T-helper 1 cell treated with Interleukin-12 subunit alpha and Interleukin-12 subunit beta and Interleukin-4 antibody, amounts not matched to agents 30 ng/mL and 1 ng/mL, for 36 hours (primary cell): ENCODE measurements around the gene PLOD2. TPM values are rescaled to one million over a fixed set of nuclear protein-coding genes. Genes with fewer than 3 reads are reported as not detected.

Source experiments
- intact Hi-C: fragments of 100-400 bp; cut with micrococcal nuclease; formaldehyde crosslinking; loops from one replicate; pipeline ENCODE4 v1.15.1; 2024
- total RNA-seq: library from RNA; stranded (reverse); gene quantifications from 2 replicates; pipeline ENCODE4 v1.2.3, GENCODE V29; 2022

Gene PLOD2
- 0.95 and 1.0 TPM in 2 replicates for total RNA-seq

DNA sequence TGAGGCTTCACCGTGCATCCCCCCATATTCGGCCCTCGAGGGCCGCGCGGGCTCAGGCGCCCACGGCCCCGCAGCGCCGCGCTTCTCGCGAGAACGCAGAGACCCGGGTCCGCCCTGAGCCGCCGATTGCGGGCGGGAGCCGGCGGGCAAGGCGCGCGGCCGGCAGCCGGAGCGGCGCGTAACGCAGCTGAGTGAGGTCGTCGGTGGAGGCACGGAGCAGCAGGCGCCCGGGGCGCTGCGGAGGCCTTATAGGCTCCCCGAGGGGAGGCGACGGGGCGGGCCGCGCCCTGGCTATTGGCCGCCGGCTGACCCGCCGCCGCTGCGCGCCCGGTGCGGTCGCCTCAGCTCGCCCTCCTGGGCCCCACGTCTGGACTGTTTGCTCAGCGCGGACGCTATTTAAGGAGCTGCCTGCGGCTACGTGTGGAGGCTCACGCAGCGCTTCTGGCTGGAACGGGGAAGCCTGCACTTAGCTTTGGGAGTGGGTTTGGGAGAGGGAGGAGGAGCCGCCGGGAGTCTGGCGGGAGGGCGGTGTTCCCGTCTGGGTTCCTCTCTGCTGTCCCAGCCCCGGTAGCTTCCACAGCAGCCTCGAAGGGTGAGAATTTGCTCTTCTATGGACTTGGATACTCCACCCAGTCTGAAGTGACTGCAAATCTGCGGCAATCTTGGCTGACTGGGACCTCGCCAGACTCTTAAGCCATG is at the start of gene PLOD2:
TSS of gene PLOD2 (minus strand) at position 221 of the 699 bp plus-strand sequence. CDS start at position 26, 195 bp downstream.
- intact Hi-C loops: no loop called here

- intact Hi-C loops: no loop called here
These were observed 48.4 kb upstream of the PLOD2 start for GRCh38 chr3:146209371-146209770.

- intact Hi-C loops: no loop called here
These were observed 42.8 kb upstream of the PLOD2 start for GRCh38 chr3:146203776-146204175.

GRCh38 chr3:146200461-146201220 is 39.7 kb upstream of the PLOD2 start:
- intact Hi-C loops: no loop called here

GRCh38 chr3:146199762-146200161 is 38.8 kb upstream of the PLOD2 start:
- intact Hi-C loops: no loop called here

GRCh38 chr3:146196789-146197188 is 35.8 kb upstream of the PLOD2 start:
- intact Hi-C loops: no loop called here

DNA sequence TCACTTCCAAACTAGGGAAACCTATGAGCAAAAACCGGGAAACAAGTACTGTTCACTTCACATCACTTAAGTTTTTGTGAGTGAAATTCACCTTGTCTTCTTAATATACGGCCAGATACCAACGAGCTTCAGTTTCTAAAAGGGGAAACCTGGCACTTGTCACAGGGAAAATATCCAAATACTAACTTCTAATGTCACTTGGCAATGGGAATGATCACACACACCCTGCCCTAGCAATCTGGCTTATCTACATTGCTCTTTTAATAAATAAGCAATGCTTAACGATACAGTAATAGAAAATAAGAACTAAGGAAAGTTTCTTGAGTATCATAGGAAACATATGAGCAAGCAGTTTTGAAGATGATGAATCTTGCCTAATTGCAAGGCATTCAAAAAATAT is 34.6 kb upstream of the PLOD2 start:
- intact Hi-C loops: no loop called here

DNA sequence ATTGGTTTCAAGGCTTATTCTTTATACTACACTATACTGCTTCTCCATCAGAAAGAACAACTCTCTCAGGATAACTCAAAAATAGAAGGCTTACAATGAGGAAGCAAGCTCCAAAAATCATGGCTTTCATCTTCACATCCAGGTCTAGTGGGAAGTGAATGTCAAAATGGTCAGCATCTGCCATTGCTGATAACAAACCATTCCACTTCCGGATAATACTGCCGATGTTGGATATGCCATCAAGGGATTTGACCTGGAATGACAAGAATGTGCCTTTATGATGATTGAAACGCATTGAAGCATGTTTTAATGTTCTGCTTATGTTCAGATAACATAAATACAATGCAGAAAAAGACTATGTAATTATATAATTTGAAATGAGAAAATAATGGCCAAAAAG is 34.0 kb upstream of the PLOD2 start:
- intact Hi-C loops: no loop called here

- intact Hi-C loops: no loop called here
These were observed 30.1 kb upstream of the PLOD2 start for GRCh38 chr3:146191051-146191450.

DNA sequence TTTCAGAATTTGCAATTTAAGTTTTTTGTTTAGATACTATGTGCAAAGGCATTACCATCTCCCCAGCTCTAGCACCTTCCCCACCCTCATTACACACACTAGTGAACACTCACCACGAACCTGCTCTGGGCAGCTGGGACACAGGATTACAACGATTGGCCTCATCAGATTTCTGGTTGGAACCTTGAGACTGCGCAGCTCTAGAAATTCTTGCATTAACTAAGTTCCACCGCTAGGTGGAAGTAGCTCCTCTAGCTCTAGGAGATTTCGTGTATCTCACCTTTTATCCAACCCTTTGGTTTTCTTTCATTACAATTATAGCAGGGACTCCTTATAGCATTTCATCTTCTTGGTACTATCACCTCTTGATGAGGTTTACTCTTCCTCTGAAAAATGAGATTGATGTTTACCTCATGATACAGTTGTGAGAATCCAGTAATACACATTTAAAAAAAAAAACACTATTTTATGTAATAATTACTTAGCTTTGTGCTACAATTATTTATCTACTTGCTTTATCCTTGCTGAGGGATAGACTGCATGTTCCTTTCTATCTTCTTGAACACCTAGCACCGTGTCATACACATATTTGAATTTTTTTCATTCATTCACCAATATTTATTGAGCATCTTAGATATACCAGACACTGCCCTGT is 28.7 kb upstream of the PLOD2 start:
- intact Hi-C loops: loop anchor here (1.0 to 2.0 kb wide), 4 partner anchors 125 to 452 kb away; no protein-coding TSS in a partner anchor

- intact Hi-C loops: no loop called here
These were observed 26.5 kb upstream of the PLOD2 start for GRCh38 chr3:146187334-146187950.

DNA sequence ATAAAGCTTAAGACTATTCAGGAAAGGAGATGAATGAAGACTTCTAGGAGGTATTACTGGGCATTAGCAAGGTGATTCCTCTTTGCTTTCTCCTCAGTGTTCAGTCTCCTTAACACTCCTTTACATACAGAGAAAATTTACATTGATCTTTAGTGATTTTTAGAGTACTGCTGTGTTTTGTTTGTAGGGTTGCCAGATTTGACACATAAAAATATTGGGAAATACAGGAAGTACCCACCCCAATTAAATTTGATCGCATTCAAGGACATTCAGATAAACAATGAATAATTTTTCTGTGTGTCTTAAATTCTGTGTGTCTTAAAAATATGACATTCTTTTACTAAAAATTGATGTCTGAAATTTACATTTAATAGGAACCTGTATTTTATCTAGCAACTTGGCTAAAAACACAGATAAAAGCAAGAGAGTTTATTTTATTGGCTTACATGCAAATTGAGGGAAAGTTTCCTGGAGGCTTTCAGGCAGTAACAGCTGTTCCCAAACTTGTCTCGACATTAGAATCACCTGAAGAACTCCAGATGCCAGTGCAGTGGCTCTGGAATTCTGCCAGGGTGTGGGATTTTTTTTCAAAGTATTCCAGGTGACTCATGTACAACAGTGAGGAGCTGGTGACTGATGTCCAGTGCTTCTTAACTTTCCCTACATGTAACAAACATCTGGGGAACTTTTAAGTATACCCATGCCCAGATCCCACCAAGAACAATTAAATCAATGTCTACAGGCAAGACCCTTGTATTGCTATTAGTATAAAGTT is 23.4 kb upstream of the PLOD2 start:
- intact Hi-C loops: no loop called here

GRCh38 chr3:146181216-146181615 is 20.2 kb upstream of the PLOD2 start:
- intact Hi-C loops: no loop called here

DNA sequence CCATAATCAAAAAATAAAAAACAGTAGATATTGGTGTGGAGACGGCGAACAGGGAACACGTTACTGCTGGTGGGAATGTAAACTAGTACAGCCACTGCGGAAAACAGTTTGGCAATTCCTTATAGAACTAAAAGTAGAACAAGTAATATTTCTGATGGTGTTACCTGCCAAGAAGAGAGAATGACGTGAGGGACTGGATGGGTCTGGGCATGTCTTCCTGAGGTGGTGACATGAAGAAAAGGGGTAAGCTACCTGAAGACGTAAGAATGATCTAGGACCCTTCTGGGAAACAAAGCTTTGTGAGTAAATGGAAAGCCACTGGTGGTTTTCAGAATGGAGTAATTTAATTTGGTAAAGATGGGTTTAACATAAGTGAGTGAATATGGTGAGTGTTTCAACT is 19.4 kb upstream of the PLOD2 start:
- intact Hi-C loops: no loop called here

DNA sequence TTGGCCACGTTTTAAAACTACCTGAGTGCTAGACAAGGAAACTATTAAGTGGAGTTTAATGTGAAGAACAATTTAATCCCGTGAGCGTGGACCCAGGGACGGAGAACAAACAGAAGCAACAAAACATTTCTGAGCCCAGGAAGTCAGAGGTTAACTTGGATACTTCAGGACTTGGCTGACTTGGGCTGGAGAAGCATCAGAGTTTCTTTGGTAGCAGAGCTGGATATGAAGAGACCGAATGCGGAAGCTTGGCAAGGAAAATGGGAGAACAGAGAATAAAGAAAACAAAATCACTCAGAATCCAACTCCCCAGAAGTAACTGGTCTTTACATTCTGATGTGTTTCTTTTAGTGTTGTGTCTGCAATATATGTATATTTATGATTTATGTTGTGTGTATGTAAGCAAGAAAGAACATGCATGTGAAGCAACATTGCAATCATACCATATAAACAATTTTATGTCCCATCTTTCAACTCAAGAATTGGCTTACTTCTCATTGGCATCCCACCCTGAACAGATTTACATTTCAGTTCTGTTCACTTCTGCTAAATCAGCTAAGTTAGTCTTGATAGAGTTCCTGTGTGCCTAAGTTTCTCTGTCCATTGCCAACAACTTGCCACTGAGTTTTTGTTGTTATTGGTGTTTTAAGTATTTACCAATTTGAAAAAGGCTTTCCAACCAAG is 17.2 kb upstream of the PLOD2 start:
- intact Hi-C loops: no loop called here

GRCh38 chr3:146177519-146177918 is 16.5 kb upstream of the PLOD2 start:
- intact Hi-C loops: no loop called here

DNA sequence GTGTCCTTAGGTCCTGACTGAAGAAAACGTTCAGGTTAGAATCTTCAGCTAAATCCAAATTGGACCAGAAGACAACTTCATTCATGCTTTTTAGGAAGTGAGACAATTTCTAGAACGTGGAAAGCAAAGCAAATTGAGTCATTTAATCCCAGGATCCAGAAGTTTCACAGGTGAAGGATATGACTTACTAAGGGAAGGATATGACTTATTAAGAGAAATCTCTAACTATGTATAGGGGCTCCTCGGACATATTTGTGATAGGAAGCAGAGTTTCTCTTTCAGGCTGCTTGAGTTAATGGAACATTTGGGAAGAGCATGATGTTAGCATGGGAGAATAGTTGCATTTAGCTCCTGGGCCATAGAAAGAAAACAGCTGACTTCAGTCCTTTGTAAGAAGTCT is 16.1 kb upstream of the PLOD2 start:
- intact Hi-C loops: no loop called here

- intact Hi-C loops: no loop called here
These were observed 11.6 kb upstream of the PLOD2 start for GRCh38 chr3:146172586-146172985.

- intact Hi-C loops: no loop called here
These were observed 9.6 kb upstream of the PLOD2 start for GRCh38 chr3:146170591-146170990.

- intact Hi-C loops: no loop called here
These were observed 8.9 kb upstream of the PLOD2 start for GRCh38 chr3:146169891-146170290.
